ENCODE measurements around the gene SLC16A3. TPM values are rescaled to one million over a fixed set of nuclear protein-coding genes. Genes with fewer than 3 reads are reported as not detected.

The SLC16A3 gene
- polyA plus RNA-seq, 1 of the 3 experiments (the other 2 are of a cell fraction): 70.7 TPM

- ChIA-PET CTCF (interaction anchor here (1.0 to 3.1 kb wide), 2 partner anchors 9 to 196 kb away, joined by 3 to 28 read pairs; no protein-coding TSS in a partner anchor), POLR2A (no interaction called here)
- Histone ChIP-seq H3K4me2 (no peak overlapping the region), H3K4me1 (ENCODE audit: control insufficient read depth in 1 of 2, insufficient read depth in 2 of 2, low read depth in 1 of 2, low read length in 1 of 2) (peaks cover 4 to 5% of the 10 kb centered on the region in 2 experiments; a peak in 2 of 4 replicates), H3K27me3 (ENCODE audit: insufficient read depth) (no peaks in the 10 kb centered on the region), H3K27ac (ENCODE audit: low read depth in 2 of 2, low read length in 1 of 2) (no peak overlapping the region), H3K9me3 (no peaks in the 10 kb centered on the region), H3K36me3 (replicated peaks in 1 of 2; ENCODE audit: control insufficient read depth in 1 of 2, insufficient read depth in 2 of 2, low read length in 1 of 2) (no peaks in the 10 kb centered on the region), H4K20me1 (ENCODE audit: insufficient read depth) (peaks cover 3% of the 10 kb centered on the region; the same call in 1 of the 2 replicates), H3K4me3 (ENCODE audit: low read depth in 2 of 2, low read length in 1 of 2) (no peak overlapping the region), H3K79me2 (ENCODE audit: insufficient read depth) (peaks cover 41% of the 10 kb centered on the region), H3K9ac (no peak overlapping the region), H2AFZ (ENCODE audit: low read depth) (no peak overlapping the region), H3K9me2 (no peaks in the 10 kb centered on the region), H3F3A (replicated peaks; ENCODE audit: insufficient read depth) (peaks cover 9% of the 10 kb centered on the region)
- DNase-seq: no peak
- 84% methylated on average over 10 of the region's 16 CpGs for WGBS (ENCODE audit: low lambda C conversion rate)
- TF ChIP-seq EP300 (IDR thresholded peaks at IDR 0.05; ENCODE audit: borderline replicate concordance in 1 of 2, low read depth in 1 of 2, low read length in 1 of 2) (no peak), RXRA (IDR thresholded peaks at IDR 0.05; ENCODE audit: borderline replicate concordance, low read depth) (no peak), RFX5 (IDR thresholded peaks at IDR 0.05; ENCODE audit: low read length) (no peak), GABPA (IDR thresholded peaks at IDR 0.05; ENCODE audit: low read depth) (no peak), NRF1 (IDR thresholded peaks at IDR 0.05; ENCODE audit: low read depth, low read length) (no peak), REST (IDR thresholded peaks at IDR 0.05; ENCODE audit: low read depth, low read length) (no peak), EZH2phosphoT487 (IDR thresholded peaks at IDR 0.05; ENCODE audit: borderline replicate concordance, low read depth) (no peak), NFIC (IDR thresholded peaks at IDR 0.05; ENCODE audit: borderline replicate concordance) (no peak), POLR2AphosphoS5 (IDR thresholded peaks at IDR 0.05; ENCODE audit: low read depth, low read length) (no peak), MEF2A (IDR thresholded peaks at IDR 0.05; ENCODE audit: borderline replicate concordance, low read depth) (no peak), JUND (IDR thresholded peaks at IDR 0.05) (no peak)
- TF ChIP-seq, protein P1, sequence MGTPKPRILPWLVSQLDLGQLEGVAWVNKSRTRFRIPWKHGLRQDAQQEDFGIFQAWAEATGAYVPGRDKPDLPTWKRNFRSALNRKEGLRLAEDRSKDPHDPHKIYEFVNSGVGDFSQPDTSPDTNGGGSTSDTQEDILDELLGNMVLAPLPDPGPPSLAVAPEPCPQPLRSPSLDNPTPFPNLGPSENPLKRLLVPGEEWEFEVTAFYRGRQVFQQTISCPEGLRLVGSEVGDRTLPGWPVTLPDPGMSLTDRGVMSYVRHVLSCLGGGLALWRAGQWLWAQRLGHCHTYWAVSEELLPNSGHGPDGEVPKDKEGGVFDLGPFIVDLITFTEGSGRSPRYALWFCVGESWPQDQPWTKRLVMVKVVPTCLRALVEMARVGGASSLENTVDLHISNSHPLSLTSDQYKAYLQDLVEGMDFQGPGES (IDR thresholded peaks at IDR 0.05; ENCODE audit: low read depth, low read length): no peak
Measured at GRCh38 chr17:82226809-82227628, 1.8 kb upstream of the SLC16A3 start.

Measured in SK-N-SH (cell line).